Measurements from ENCODE around the gene XRCC5.
"Not testable (repeated sequence)": the region's sequence is repeated elsewhere in the genome, so short reads cannot be mapped to it uniquely, and the experiment has no call there.

XRCC5 gene

DNA sequence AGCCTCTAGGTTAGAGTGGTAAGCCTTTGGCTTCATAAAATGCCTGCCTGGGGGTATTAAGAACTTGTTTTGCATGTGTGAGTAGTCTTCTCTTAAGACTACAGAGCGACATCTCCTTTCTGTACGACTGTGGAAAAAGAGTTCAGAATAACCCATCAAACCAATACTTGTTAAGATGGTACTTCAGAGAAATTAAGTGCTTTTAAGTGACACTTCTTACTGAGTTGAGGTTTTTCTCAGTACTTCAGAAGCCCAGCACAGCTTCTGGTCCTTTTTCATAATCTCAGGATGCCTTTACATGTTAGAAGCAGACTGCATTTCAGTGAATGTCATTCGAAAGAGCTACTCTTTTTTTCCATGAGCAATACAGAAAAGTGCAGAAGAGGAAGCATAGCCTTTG, 10.8 kb downstream of the XRCC5 start:
- DNase-seq = no peak

DNA sequence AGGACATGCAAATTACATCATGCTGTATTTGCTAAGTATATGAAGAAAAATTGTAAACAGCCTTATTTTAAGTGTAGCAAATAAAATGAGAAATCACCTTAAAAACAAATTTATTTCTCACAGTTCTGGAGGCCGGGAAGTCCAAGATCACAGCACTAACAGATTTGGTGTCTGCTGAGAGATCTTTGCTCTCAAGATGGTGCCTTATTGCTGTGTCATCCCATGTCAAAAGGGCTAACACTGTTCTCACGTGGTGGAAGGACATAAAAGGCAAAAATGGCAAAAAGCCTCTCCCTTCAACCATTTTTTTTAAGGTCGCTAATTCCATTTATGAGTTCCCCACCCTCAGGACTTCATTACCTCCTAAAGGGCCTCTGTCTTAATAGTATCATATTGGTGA, 12.1 kb downstream of the XRCC5 start:
- DNase-seq = no peak

DNA sequence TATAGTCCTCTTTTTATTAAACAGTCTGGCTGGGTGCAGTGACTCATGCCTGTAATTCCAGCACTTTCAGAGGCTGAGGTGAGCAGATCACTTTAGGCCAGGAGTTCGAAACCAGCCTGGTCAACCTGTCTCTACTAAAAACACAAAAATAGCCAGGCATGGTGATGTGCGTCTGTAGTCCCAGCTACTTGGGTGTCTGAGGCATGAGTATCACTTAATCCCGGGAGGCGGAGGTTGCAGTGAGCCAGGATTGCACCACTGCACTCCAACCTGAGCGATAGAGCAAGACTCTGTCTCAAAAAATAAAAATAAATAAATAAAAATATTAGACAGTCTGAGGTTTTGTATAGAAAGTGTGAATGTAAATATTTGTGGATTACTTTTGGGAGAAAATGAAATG, 17.8 kb downstream of the XRCC5 start:
- no peak for DNase-seq

DNA sequence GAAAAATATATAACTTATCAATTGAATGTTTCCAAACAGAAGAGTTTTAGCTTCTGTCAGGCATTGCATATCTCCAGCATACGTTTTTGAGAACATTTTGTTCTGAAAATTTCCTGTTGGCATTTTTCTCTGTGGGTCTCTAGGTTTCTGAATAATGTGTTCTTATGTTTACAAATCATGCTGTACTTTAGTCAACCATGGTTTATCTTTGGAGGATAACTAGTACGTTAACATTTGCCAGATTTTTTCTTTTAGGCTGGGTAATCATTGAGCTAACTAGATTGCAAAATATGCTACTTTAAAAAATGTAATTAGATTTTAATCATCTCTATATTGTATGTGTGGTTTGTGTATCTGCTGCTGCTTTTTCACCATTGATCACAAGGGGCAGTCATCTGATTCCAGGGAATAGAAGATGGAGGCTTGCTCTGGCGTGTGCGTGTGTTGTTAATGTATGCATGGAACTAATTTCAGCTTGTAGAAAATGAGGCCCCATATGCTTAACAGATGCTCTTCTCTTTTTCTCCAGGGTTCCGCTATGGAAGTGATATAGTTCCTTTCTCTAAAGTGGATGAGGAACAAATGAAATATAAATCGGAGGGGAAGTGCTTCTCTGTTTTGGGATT, 21.3 kb downstream of the XRCC5 start:
- DNase-seq = no peak

DNA sequence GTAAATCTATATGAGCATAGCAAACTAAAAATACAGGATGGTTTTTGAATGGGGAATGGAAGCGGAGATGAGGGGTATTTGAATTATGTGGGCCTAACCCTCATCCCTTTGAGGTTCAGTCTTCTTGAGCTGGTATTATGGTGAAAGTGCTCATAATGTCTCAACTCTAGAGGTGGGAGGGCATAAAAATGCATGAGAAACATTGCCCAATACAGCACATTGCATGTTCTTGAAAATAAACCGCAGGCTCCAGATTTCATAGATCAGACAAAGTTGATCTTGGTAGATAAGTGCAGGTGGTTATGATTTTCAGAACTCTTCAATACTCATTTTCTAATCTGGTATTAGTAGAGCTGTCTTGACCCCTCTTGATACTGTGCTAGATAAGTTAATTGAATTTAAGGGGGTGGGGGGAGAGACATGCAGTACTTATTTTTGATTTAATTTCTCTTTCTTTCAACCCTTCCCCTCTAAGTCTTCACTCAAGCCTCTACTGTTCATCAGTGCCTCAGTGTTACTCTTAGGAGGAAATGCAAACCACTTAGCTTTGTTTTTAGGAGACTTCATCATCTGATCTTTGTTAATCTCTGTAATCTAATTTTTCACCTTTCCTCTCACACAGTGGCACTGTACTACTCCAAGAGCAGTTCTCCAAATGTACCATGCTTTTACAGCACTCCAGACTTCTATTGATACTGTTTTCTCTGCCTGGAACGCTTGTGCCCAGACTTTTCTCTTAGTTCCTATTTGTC, 22.2 kb downstream of the XRCC5 start:
- DNase-seq = no peak

DNA sequence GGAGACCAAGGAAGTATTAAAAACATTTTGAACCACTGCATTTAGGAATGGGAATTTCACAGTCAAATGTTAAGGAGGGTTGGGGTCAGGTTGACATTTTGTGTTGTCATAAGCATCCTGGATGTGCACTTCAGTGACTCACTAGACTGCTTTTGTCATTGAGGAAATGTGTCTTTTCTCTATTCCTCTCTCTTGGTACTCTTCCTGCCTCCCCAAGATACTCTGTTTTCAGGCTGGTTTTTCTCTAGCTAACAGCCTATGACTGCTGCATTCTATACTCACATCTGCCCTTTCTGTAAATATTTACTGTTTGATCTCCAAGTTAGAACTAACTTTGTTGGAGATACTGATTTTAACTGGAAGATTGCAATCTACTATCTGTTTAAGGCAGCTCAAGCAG, 23.4 kb downstream of the XRCC5 start:
- no peak for DNase-seq

DNA sequence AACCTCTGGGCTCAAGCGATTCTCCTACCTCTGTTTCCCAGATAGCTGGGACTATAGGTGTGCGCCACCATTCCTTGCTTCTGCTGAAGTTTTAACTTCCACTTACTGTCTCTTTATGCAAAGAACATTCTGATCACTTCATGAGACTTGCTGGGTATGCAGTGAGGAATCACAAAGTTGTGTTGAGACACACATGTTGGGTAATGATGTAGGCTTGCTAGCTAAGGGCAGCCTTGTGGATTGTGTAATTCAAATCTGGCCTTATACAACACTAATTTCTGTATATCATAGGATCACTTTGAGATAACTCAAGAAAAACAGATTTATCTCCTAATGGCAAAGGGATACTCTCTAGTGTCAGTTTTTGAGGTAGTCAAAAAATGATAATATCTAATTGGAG, 24.2 kb downstream of the XRCC5 start:
- DNase-seq = no peak

DNA sequence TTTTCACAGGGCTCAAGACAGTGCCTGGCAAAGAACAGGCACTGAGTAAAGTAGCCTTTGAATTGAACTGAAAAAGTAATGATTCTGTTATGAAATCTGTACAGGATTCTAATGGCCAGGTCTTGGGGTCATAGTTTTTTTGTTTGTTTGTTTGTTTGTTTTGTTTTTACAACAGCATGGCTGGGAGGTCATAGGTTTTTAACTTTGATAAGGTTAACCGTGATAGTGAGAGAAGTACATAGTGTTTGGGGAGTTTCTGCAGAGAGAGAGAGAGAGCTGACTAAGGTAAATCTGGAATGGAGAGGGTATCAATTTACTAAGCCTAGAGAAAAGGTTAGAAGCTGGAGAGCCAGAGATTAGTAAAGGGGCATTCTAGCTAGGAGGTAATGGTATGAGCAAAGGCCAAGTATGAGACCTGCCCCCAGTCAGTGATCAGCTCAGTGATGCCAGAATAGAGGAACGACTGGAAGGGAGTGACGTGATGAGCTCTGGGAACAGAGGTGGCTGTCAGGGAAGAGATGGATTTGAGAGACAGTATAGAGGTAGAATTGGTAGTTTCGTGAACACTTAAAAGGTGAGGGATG, 25.9 kb downstream of the XRCC5 start:
- DNase-seq = no peak

DNA sequence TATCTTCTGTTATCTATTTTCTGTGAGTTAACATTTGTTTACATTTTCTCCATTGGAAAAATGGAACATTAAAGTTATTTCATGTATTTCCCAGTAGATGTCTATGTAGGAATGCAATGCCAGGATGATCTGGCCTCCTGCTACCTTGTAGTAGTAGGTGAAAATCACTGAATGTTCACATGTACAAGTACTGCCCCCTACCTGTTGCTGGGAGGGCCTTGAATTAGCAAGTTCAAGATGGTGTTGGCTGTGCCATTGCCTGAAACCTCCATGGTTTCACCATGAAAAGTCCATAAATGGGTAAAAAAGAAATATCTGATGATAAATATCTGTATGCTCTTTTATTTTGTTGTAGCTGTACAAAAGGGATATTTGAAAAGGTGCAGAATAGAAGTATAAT, 30.7 kb downstream of the XRCC5 start:
- DNase-seq = no peak

DNA sequence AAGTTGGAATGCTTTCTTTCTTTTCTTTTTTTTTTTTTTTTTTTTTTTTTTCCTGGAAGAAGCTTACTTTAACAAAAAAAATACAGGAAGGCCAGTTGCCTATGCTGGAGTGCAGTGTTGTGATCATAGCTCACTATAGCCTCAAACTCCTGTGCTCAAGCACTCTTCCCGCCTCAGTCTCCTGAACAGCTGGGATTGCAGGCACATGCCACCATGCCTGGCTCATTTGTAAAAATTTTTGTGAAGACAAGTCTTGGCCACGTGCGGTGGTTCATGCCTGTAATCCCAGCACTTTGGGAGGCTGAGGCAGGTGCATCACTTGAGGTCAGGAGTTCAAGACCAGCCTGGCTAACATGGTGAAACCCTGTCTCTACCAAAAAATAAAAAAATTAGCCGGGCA, 32.4 kb downstream of the XRCC5 start:
- not testable (repeated sequence) for DNase-seq

DNA sequence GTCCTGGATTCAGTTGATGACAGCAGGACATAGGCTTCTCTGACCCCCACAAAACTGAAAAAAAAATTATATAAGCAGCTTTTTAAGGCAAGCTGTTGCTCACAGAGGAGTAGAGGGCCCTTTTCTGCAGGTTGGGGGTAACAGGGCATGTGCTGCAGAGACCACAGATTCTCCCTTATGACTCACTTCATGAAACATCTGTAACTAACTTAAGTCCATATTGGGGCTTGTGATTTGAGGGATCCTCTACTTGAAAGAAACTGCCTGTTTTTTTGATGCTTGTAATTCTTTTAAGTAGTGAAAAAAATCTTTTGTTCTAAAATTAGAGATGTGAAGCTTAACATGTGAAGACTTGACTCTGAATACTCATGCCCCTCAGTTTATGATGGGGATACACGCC, 33.4 kb downstream of the XRCC5 start:
- no peak for DNase-seq

DNA sequence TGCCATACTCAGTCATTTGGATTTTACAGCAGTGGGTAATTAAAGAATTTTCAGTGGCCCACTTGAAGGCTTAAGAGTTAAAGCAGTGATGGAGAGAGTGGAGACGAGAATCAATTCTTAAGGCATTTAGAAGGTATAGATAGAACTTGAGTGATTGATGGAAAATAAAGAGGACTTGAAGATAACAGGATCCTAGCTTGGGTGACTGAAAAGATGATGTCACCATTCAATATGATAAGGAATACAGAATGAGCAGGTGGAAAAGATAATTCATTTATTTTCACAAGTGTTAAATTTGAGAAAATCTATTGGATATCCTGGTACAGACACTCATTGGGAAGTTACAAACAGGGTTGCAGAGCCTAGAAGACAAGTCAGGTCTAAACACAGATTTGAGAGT, 35.2 kb downstream of the XRCC5 start:
- DNase-seq = no peak

DNA sequence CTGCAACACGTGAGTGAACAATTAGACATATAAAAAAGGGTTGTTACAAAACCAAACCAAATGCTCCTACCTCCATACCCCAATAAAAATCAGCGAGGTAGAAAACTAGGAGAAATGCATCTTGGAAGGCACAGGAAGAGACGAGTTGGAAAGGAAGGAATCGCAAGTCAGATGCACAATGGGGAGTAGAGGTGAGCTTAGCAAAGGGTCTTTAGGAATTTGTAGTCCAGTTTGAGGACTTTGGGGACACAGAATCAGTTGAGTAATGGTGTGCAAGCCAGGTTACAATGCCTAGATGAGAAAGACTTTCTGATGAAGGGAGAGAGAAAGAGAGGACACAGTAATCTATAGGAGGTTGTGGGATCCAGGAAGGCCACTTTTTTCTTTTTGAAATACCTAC, 35.7 kb downstream of the XRCC5 start:
- no peak for DNase-seq

DNA sequence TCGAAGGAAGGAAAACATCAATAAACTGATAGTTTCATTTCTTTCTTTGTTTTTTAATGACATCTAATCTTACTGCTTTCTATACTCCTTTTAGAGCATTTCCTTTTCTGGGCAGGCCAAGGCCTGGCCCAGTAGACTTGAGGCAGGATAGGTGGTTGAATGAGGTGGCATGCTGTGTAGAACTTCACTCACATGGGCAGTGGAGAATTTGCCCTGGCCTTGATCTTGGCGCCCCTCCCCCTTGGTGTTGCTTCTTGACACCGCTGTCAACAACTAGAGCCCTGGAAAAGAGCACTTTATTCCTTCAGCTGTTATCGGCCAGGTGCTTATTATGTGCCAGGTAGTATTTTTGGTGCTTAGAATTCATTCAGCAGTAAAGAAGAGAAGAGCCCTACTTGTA, 37.4 kb downstream of the XRCC5 start:
- no peak for DNase-seq

DNA sequence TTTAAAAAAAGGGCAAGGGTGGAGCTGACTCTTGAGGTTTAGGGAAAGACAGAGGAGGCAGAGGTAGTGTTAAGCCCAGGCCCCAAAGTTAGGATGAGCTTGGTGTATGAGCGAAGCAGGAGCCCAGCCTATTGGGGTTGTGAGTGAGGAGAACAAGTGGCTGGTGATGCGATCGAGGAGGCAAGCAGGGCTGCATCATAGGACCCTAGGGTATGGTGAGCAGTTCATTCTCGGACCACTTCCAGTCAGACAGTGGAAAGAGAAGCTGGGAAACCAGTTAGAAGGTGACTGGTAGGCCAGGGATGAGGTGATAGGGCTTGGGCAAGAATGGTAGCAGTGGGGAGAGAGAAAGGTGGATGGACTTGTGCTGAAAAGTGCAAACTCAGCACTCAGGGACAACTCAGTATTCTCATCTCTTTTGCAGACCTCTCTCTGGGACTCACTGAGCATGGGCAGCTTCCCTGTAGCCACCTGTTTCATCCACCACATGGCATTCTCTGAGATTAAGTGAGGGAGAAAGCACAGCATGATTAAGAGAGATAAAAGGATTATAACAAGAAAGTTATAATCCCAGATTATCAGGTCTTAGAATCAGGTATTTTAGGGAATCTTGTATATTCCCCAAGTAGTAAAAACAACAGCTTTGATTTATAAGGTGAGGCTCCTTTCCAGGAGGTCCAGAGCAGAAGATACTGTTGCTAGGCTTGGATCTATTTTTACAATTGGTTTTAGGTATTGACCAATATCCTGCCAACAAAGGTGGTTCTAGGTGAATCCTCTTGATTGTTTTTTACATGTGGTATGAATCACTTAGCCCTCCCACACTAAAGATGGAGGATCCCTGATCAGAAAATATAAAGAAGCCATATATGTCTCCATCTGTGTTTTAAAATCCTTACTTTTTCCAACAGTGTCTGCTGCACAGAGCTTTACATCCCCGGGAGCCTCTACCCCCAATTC, 38.3 kb downstream of the XRCC5 start:
- no peak for DNase-seq

DNA sequence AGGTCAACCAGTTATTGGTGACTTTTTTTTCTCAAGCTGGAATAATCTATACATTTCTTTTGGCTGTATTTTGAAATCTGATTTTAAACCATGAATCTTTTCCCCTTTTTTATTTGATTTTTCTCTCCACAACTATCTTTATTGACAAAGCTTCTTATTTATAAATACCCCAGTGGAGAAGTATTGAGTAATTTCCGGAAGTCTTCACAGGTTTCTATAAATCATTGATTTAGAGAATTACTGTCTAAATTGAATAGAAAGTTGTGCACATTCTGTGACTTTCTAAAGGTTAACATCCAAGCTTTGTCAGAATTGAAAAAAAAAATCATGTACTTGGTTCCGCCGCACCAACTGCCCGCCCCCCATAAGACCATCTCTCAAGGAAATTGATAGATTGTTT, 39.8 kb downstream of the XRCC5 start:
- DNase-seq = no peak

DNA sequence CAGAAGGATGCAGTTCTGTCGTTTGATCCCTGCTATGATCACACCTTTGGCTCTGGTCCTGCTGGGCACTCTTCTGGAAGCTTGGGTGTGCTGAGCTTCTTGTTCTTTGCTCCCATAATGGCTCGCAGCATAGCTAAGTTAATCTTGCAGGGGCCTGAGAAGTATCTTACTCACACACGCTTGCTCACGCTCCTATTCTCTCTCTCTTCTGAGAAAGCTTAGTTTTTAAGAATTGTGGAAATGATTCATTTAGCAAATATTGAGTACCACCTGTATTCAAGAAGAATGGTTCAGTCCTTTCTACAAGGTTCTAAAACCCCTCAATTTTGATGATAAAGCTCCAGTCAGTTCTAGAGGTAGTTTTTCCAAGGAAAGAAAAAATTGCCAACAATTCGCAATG, 40.6 kb downstream of the XRCC5 start:
- DNase-seq = no peak

DNA sequence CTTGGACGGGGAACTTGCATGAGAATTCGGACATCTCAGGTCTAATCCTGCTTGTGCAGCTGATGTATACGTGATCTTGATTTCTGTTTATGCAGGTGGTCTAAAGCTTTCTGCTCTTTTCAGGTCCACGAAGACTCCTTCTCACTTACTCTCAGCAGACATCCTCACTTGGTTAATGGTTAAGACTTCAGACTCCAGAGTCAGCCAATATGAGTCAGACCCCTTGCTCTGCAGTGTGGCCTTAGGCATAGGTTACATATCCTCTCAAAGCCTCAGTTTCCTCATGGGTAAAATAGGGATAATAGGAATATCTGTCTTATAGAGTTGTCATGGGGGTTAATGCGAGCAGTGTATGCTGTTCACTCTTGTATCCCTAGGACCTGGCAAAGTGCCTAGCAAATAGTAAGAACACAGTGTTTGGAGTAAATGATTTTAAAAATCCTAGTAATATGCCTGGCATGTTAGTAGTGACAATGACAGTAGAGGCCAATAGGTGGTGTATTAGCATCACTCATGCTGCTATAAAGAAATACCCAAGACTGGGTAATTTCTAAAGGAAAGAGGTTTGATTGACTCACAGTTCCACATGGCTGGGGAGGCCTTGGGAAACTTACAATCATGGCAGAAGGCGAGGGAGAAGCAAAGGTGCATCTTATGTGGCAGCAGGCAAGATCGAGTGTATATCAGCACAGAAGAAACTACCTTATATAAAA, 42.3 kb downstream of the XRCC5 start:
- DNase-seq = peak; percentile 3

DNA sequence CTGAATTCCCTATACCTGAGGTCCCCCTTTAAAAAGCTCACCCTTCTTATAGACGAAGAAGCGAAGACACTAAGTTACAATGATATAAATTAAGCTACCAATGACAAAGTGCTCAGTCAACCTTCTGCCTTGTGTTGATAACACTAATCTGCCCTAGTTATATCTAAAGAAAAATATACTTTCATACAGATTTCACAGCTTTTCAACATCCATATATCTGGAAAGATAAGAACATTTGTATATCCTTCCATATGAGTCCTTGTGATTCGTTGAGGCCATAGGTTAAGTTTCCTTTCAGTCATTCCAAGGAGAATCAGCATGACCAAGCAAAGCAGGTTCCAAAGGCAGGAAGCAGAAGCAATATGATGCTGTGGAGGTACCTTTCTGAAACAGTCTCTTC, 46.8 kb downstream of the XRCC5 start:
- no peak for DNase-seq

DNA sequence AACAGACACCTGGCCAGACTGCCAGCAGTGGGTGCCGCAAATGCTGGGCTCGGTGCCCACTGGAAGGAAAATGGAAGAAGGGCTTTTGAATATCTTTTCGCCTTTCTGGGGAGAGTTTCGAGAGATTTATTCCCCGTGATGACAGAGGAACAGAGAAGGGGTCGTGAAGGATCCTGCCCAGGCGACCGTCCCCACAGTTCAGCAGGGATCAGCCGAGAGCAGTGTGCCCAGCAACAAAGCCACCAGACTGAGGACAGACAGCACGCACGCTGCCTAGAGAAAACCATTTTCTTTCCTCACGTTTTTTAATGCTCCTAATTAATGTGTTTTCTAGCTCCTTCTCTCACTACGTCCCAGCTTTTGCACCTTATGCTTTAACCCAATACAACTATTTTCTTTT, 47.7 kb downstream of the XRCC5 start:
- no peak for DNase-seq

DNA sequence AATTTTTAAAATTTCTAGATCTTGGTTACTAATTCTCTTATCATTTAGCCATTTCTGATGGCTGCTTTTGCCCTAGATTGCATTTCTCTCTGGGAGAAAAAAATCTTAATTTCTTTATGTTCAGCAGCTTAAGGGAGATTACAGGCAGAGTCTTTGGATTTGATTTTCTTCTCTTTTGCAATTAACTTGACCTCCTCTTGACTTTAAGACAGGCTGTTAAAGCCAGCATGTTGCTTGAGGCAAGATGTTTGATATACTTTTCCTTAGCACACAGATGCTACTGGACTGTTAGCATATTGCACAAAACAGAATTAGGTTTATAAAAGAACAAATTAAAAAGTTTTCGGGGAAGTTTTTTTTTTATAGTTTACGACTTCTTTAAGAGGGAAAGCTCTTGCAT, 50.0 kb downstream of the XRCC5 start:
- no peak for DNase-seq

DNA sequence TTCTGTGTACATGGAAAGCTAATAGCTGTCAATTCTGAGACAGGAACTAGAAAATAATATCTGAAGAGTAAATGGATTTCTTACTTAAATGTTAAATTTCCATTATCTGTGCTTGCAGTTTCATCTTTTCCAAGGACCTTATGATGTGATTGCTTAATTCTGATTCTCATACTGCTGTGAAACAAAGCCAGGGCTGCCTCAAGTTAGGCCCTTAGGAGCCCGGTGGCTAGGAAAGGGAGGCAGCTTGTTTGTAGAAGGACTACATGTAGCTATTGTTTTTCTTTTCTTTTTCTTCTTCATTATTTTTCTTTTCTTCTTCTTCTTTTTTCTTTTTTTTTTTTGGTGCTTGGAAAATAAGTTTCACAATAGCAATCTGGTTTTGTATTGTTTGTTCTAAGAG, 50.5 kb downstream of the XRCC5 start:
- DNase-seq = no peak

DNA sequence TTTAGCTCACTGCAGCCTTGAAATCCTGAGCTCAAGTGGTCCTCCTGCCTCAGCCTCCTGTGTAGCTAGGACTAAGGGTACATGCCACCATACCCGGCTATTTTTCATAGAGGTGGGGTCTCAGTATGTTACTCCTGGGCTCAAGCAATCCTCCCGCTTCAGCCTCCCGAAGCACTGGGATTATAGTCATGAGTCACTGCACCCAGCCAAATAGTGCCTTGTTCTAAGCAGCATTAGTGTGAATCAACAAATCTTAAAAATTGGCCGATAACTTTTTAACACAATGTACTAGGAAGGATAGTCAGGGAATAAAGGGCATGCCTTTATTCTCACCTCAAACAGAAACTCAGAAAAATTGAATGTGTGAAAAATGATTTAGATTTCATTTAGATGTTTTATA, 51.6 kb downstream of the XRCC5 start:
- DNase-seq = no peak
